Testis (tissue), 2 donors: ENCODE measurements around the gene C13orf46.

ENCODE experiments used
- CTCF ChIP-seq, 3 experiments: fragments of 450-650 bp in 2 of 3; fragments of 200-600 bp in 1 of 3; sonication (generic) in 1 of 3; IDR thresholded peaks; one replicate each; pipeline ENCODE4 v1.5.1; 2016 to 2019; ENCODE audit warnings: antibody characterized with exemption in 3 of 3, mild to moderate bottlenecking in 2 of 3, moderate library complexity in 1 of 3
- POLR2A ChIP-seq: fragments of 450-650 bp; IDR thresholded peaks from one replicate; pipeline ENCODE4 v1.6.1; 2017; ENCODE audit warnings: antibody characterized with exemption, mild to moderate bottlenecking, moderate library complexity

- no peak for TF ChIP-seq CTCF (IDR thresholded peaks at IDR 0.05)
- no peak for TF ChIP-seq POLR2A
These were observed 20.8 kb downstream of the C13orf46 start for GRCh38 chr13:113952983-113953520.
